GM13976 (cell line): ENCODE measurements around the gene GNA14.

ENCODE experiments used
- DNase-seq: peaks from one replicate; pipeline ENCODE4 v3.0.0; 2012; ENCODE audit warnings: low spot score
- in situ Hi-C: fragments of 300-500 bp; cut with MboI; formaldehyde crosslinking; loops from one replicate; pipeline ENCODE4 v1.12.0; 2022; ENCODE audit warnings: low sequenced_read_pairs, mixed read lengths, inconsistent platforms; ENCODE audit not compliant: unreplicated experiment
- TF ChIP-seq, protein P1 (sequence below): IDR thresholded peaks from 2 replicates; pipeline ENCODE4 v1.5.1; 2012; ENCODE audit warnings: borderline replicate concordance, mild to moderate bottlenecking; ENCODE audit not compliant: insufficient read depth; ENCODE audit errors: extremely low read depth, missing control alignments, control extremely low read depth

The GNA14 gene

DNA sequence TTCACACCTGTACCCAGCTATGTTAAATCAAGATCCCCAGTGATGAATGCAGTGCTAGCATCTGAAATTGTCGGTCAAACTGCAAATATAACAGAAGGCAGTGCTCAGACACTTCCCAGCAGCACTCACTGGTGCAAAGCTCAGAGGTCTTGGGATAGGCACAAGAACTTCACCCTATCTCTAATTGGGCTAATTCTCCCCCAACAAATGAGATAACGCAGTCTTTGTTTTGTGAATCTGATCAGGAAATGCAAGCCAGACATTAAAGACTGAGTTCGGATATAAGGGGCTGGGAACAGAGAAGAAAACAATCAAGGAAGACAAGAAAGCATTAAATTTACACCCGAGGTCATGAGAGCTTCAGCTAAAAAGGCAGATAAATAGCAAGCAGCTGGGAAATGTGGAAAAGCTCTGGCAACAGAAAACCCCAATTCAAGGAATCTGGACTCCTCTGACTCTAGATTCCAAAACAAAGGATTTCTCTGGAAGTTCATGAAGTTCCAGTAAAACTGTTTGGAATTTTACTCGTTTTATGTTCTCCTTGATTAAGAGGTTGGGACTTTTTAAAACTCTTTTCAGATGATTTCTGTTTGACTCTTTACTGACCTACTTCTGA is 65.1 kb downstream of the GNA14 start:
- DNase-seq, result no peak
- TF ChIP-seq, protein P1, sequence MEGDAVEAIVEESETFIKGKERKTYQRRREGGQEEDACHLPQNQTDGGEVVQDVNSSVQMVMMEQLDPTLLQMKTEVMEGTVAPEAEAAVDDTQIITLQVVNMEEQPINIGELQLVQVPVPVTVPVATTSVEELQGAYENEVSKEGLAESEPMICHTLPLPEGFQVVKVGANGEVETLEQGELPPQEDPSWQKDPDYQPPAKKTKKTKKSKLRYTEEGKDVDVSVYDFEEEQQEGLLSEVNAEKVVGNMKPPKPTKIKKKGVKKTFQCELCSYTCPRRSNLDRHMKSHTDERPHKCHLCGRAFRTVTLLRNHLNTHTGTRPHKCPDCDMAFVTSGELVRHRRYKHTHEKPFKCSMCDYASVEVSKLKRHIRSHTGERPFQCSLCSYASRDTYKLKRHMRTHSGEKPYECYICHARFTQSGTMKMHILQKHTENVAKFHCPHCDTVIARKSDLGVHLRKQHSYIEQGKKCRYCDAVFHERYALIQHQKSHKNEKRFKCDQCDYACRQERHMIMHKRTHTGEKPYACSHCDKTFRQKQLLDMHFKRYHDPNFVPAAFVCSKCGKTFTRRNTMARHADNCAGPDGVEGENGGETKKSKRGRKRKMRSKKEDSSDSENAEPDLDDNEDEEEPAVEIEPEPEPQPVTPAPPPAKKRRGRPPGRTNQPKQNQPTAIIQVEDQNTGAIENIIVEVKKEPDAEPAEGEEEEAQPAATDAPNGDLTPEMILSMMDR, result no peak
- in situ Hi-C loops, result no loop called here

GRCh38 chr9:77582525-77582924 is 65.6 kb downstream of the GNA14 start:
- TF ChIP-seq, protein P1, result no peak
- in situ Hi-C loops, result no loop called here
- DNase-seq, result no peak

GRCh38 chr9:77575785-77576184 is 72.3 kb downstream of the GNA14 start:
- no peak for DNase-seq
- in situ Hi-C loops, result no loop called here

DNA sequence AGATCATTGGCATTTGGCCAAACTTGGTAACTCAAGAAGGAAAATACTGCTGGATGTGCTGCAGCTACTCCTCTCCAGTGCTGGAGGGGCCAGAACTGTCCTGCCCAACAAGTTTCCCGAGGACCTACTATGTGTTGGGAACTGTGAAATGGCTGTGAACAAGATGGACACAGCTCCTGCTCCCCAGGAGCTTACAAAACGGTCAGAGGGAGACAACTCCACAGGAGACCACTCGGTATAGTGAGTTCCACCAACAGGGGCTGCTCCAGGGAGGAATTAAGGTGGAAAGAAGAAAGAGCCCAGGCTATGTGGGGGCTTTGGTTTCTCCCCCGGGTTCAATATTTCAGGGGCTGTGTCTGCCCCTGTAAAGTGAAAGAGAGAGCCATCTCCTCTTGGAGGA is 78.8 kb downstream of the GNA14 start:
- DNase-seq, result no peak
- in situ Hi-C loops, result no loop called here
- TF ChIP-seq, protein P1, result no peak

More at GRCh38 chr9:77575785-77576184, 72.3 kb downstream of the GNA14 start:
- TF ChIP-seq, protein P1, result no peak

DNA sequence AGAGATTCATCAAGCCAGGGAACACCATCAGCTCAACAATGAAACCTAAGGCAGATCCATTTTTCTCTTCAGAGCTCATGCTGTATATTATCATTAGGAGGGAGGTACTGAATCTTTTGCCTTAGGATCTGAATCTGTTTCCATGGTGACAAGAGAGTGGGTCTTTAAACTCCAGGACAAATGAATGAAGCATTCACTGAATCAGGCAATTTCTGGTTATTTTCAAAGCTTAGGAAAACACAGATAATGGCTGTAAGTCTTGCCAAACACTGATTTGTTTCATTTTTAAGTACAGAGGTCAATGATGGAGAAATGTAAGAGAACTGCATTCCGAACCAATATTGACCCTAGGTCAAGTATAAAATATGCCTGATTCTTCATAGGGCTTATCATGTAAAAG is 84.9 kb downstream of the GNA14 start:
- TF ChIP-seq, protein P1, result no peak
- no peak for DNase-seq
- in situ Hi-C loops, result no loop called here

DNA sequence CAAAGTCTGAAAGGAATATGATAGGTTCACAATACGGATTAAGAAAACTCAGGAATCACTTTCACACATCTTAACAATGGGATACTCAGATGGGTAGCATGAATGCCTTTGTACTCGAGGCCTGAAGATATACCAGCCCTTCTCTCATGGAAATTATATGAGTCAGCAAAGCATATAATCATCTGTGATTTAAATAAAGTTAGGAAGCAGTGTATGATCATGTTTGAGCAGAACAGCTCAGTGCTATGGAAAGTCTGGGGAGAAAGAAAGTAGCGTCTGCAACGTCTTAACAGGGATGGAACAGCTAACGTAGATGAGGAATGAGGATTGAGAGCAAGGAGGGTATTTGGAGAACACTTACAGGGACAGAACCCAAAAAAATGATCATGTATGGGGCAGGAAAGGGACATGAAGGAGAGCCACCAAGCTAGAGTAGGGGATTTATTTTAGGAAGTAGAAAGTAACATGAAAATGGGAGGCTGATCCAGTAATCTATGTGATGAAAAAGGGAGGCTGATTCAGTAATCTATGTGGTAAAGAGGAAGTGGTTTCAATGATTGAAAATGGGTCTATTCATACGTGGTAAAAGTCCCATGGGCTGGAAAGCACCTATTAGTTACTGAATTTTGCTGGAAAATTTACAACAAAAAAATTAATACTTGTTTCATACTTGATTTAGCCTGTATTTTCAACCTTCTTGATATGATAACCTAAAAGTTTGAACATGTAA is 85.9 kb downstream of the GNA14 start:
- TF ChIP-seq, protein P1, result no peak
- DNase-seq, result no peak
- in situ Hi-C loops, result no loop called here
